ENCODE results near the gene LMO1. TPM values are rescaled to one million over a fixed set of nuclear protein-coding genes. Genes with fewer than 3 reads are reported as not detected.

Gene LMO1
- total RNA-seq, 2 experiments from 2014 or later = not detected

GRCh38 chr11:8201644-8202365 is 61.9 kb downstream of the LMO1 start:
- peaks cover 5 to 15% of the 10 kb centered on the region in 2 experiments for H3K27me3 ChIP-seq (ENCODE audit: control insufficient read depth in 1 of 2, insufficient read depth in 2 of 2, low read length in 2 of 2)
- CTCF ChIA-PET = no interaction called here
- POLR2A ChIA-PET = no interaction called here
- ATAC-seq (ENCODE audit: poor library complexity) (no peak), DNase-seq (peak in 2 of 14 experiments; percentile 54 to 57)
- H3K27me3 Mint-ChIP-seq = peaks cover 44% of the 10 kb centered on the region
- intact Hi-C loops (cut with DNase I, micrococcal nuclease) = no loop called here
- H3K36me3 Mint-ChIP-seq (ENCODE audit: low read depth) = no peaks in the 10 kb centered on the region
- no peaks in the 10 kb centered on the region for H3K9me3 ChIP-seq (ENCODE audit: control insufficient read depth in 1 of 2, insufficient read depth in 1 of 2, low read length in 2 of 2)
- no peak overlapping the region for H3K27ac ChIP-seq (ENCODE audit: low read depth in 1 of 2, low read length in 2 of 2)
- H3K4me1 Mint-ChIP-seq (ENCODE audit: low read depth) = peaks cover 4% of the 10 kb centered on the region
- no peak for TF ChIP-seq CTCF (IDR thresholded peaks at IDR 0.05)
- no peak overlapping the region for H3K4me3 Mint-ChIP-seq
- H3K9me3 Mint-ChIP-seq = no peaks in the 10 kb centered on the region
- H3K4me3 ChIP-seq (ENCODE audit: low read length) = no peak overlapping the region
- no peaks in the 10 kb centered on the region for H3K36me3 ChIP-seq (ENCODE audit: insufficient read depth, low read length)
- no peak overlapping the region for H3K27ac Mint-ChIP-seq
- peaks cover 5% of the 10 kb centered on the region for H3K4me1 ChIP-seq (ENCODE audit: insufficient read depth, low read length)

GRCh38 chr11:8199676-8200075 is 64.0 kb downstream of the LMO1 start:
- CTCF ChIA-PET = no interaction called here
- Mint-ChIP-seq H3K27ac (no peak overlapping the region), H3K4me1 (ENCODE audit: low read depth) (no peaks in the 10 kb centered on the region), H3K9me3 (no peaks in the 10 kb centered on the region), H3K36me3 (ENCODE audit: low read depth) (no peaks in the 10 kb centered on the region), H3K4me3 (no peak overlapping the region), H3K27me3 (peaks cover 41% of the 10 kb centered on the region)
- H3K4me1 ChIP-seq (ENCODE audit: insufficient read depth, low read length) = peaks cover 3% of the 10 kb centered on the region
- TF ChIP-seq CTCF (IDR thresholded peaks at IDR 0.05) = no peak
- H3K9me3 ChIP-seq (ENCODE audit: control insufficient read depth in 1 of 2, insufficient read depth in 1 of 2, low read length in 2 of 2) = no peaks in the 10 kb centered on the region
- no peak overlapping the region for H3K4me3 ChIP-seq (ENCODE audit: low read length)
- intact Hi-C loops (cut with DNase I, micrococcal nuclease) = no loop called here
- H3K27ac ChIP-seq (ENCODE audit: low read depth in 1 of 2, low read length in 2 of 2) = no peak overlapping the region
- H3K36me3 ChIP-seq (ENCODE audit: insufficient read depth, low read length) = no peaks in the 10 kb centered on the region
- H3K27me3 ChIP-seq (ENCODE audit: control insufficient read depth in 1 of 2, insufficient read depth in 2 of 2, low read length in 2 of 2) = peaks cover 2 to 21% of the 10 kb centered on the region in 2 experiments
- DNase-seq (no peak), ATAC-seq (ENCODE audit: poor library complexity) (no peak)
- POLR2A ChIA-PET = no interaction called here

GRCh38 chr11:8196749-8197148 is 66.9 kb downstream of the LMO1 start:
- no peak for TF ChIP-seq CTCF (IDR thresholded peaks at IDR 0.05)
- no peak for ATAC-seq (ENCODE audit: poor library complexity)
- peaks cover 59% of the 10 kb centered on the region for H3K27me3 Mint-ChIP-seq
- CTCF ChIA-PET = no interaction called here
- H3K4me1 Mint-ChIP-seq (ENCODE audit: low read depth) = no peaks in the 10 kb centered on the region
- Histone ChIP-seq H3K4me3 (ENCODE audit: low read length) (no peak overlapping the region), H3K4me1 (ENCODE audit: insufficient read depth, low read length) (no peaks in the 10 kb centered on the region), H3K27ac (ENCODE audit: low read depth in 1 of 2, low read length in 2 of 2) (no peak overlapping the region), H3K9me3 (ENCODE audit: control insufficient read depth in 1 of 2, insufficient read depth in 1 of 2, low read length in 2 of 2) (no peaks in the 10 kb centered on the region), H3K27me3 (ENCODE audit: control insufficient read depth in 1 of 2, insufficient read depth in 2 of 2, low read length in 2 of 2) (peaks cover 6 to 28% of the 10 kb centered on the region in 2 experiments), H3K36me3 (ENCODE audit: insufficient read depth, low read length) (no peaks in the 10 kb centered on the region)
- POLR2A ChIA-PET = no interaction called here
- no peak overlapping the region for H3K4me3 Mint-ChIP-seq
- no peaks in the 10 kb centered on the region for H3K9me3 Mint-ChIP-seq
- no peak overlapping the region for H3K27ac Mint-ChIP-seq
- no peak for DNase-seq
- intact Hi-C loops (cut with DNase I, micrococcal nuclease) = no loop called here
- no peaks in the 10 kb centered on the region for H3K36me3 Mint-ChIP-seq (ENCODE audit: low read depth)
